IMR-90 (cell line): ENCODE measurements around the gene GCM1. TPM values are rescaled to one million over a fixed set of nuclear protein-coding genes. Genes with fewer than 3 reads are reported as not detected.

Experiments
- ATAC-seq: fragments of 200-7000 bp; cut with Tn5 transposase; 2 replicates; pipeline ENCODE4 v1.9.1; 2020; ENCODE audit warnings: low read depth, mild to moderate bottlenecking, moderate library complexity
- BruUV-seq: library from RNA; stranded (reverse); fragments of 400-500 nt; replicated peaks from 2 replicates; lab custom pipeline; 2021; lab: Mats Ljungman, UMichigan
- CTCF ChIA-PET: fragments of 300-600 bp; formaldehyde crosslinking; extraction: SDS; loops from one replicate; lab custom pipeline; 2021; ENCODE audit warnings: antibody characterized with exemption; lab: Yijun Ruan, JAX
- POLR2A ChIA-PET: fragments of 300-600 bp; sonication (Branson Sonifier 250); formaldehyde crosslinking; loops from one replicate; lab custom pipeline; 2022; ENCODE audit warnings: antibody characterized with exemption; ENCODE audit not compliant: unreplicated experiment; lab: Charles Lee
- DNase-seq: peaks from one replicate; pipeline ENCODE4 v3.0.0; 2013
- H2AFZ ChIP-seq: replicated peaks from 2 replicates; pipeline ENCODE3; 2013; ENCODE audit warnings: low read length, mild to moderate bottlenecking; ENCODE audit not compliant: poor library complexity
- H2AK5ac ChIP-seq: 2 replicates; pipeline ENCODE4 v1.6.1; 2013; ENCODE audit warnings: low read depth, low read length, inconsistent platforms
- H2AK9ac ChIP-seq: replicated peaks from 2 replicates; pipeline ENCODE3; 2013; ENCODE audit warnings: mild to moderate bottlenecking, low read depth, low read length, moderate library complexity; ENCODE audit not compliant: poor library complexity
- H2BK120ac ChIP-seq: 2 replicates; pipeline ENCODE4 v1.6.1; 2013; ENCODE audit warnings: low read depth, low read length, inconsistent platforms
- H2BK15ac ChIP-seq: 3 replicates; pipeline ENCODE4 v1.6.1; 2013; ENCODE audit warnings: low read depth, low read length, inconsistent platforms
- H2BK20ac ChIP-seq: 2 replicates; pipeline ENCODE4 v1.6.1; 2013; ENCODE audit warnings: low read depth, mild to moderate bottlenecking, inconsistent platforms, low read length, moderate library complexity
- H2BK5ac ChIP-seq: 2 replicates; pipeline ENCODE4 v1.6.1; 2013; ENCODE audit warnings: mild to moderate bottlenecking, low read depth, low read length, inconsistent platforms; ENCODE audit not compliant: poor library complexity, severe bottlenecking
- H3K14ac ChIP-seq: replicated peaks from 2 replicates; pipeline ENCODE4 v1.6.1; 2013; ENCODE audit warnings: low read depth, low read length, inconsistent platforms
- H3K18ac ChIP-seq: 2 replicates; pipeline ENCODE4 v1.6.1; 2013; ENCODE audit warnings: low read depth, low read length, control low read depth
- H3K23ac ChIP-seq: 2 replicates; pipeline ENCODE4 v1.6.1; 2013; ENCODE audit warnings: low read depth, low read length, inconsistent platforms
- H3K27ac ChIP-seq: 2 replicates; pipeline ENCODE4 v1.5.1; 2013; ENCODE audit warnings: mild to moderate bottlenecking, control low read depth, low read length; ENCODE audit not compliant: insufficient read depth
- H3K27me3 ChIP-seq: 2 replicates; pipeline ENCODE4 v1.6.1; 2013; ENCODE audit warnings: low read length; ENCODE audit not compliant: control insufficient read depth, insufficient read depth
- H3K36me3 ChIP-seq: 2 replicates; pipeline ENCODE4 v1.6.1; 2013; ENCODE audit warnings: low read length, mixed read lengths; ENCODE audit not compliant: control insufficient read depth, insufficient read depth
- H3K4ac ChIP-seq: 2 replicates; pipeline ENCODE4 v1.6.1; 2013; ENCODE audit warnings: low read depth, low read length, inconsistent platforms
- H3K4me1 ChIP-seq: 2 replicates; pipeline ENCODE4 v1.6.1; 2013; ENCODE audit warnings: low read length, mixed read lengths; ENCODE audit not compliant: control insufficient read depth, insufficient read depth
- H3K4me2 ChIP-seq: 2 replicates; pipeline ENCODE4 v1.6.1; 2013; ENCODE audit warnings: low read depth, mild to moderate bottlenecking, control low read depth, low read length, moderate library complexity
- H3K4me3 ChIP-seq: 2 replicates; pipeline ENCODE4 v1.5.1; 2013; ENCODE audit warnings: low read depth, mild to moderate bottlenecking, control low read depth, low read length, moderate library complexity; ENCODE audit not compliant: insufficient read depth
- H3K56ac ChIP-seq: 2 replicates; pipeline ENCODE4 v1.6.1; 2013; ENCODE audit warnings: low read length, inconsistent platforms; ENCODE audit not compliant: insufficient read depth; ENCODE audit errors: extremely low read depth
- H3K79me1 ChIP-seq, 2 experiments: 2 replicates each; pipeline ENCODE4 v1.6.1; 2013; ENCODE audit warnings: low read length in 2 of 2, inconsistent platforms in 1 of 2, low read depth in 1 of 2
- H3K9ac ChIP-seq: 2 replicates; pipeline ENCODE4 v1.6.1; 2013; ENCODE audit warnings: low read depth, low read length, control low read depth
- H3K9me1 ChIP-seq: 2 replicates; pipeline ENCODE4 v1.6.1; 2013; ENCODE audit warnings: low read length, inconsistent platforms; ENCODE audit not compliant: insufficient read depth
- H3K9me3 ChIP-seq: 2 replicates; pipeline ENCODE4 v1.6.1; 2013; ENCODE audit warnings: low read length; ENCODE audit not compliant: control insufficient read depth, insufficient read depth
- H4K20me1 ChIP-seq: 2 replicates; pipeline ENCODE4 v1.6.1; 2013; ENCODE audit warnings: low read length, inconsistent platforms; ENCODE audit not compliant: insufficient read depth
- H4K5ac ChIP-seq: 2 replicates; pipeline ENCODE4 v1.6.1; 2013; ENCODE audit warnings: mild to moderate bottlenecking, low read depth, low read length, control low read depth
- H4K8ac ChIP-seq, 2 experiments: 2 replicates each; pipeline ENCODE4 v1.6.1; 2013; ENCODE audit warnings: low read depth in 2 of 2, low read length in 2 of 2, control low read depth in 1 of 2, inconsistent platforms in 1 of 2
- H4K91ac ChIP-seq: 2 replicates; pipeline ENCODE4 v1.6.1; 2013; ENCODE audit warnings: low read depth, low read length, inconsistent platforms; ENCODE audit not compliant: insufficient read depth
- CHD1 ChIP-seq: IDR thresholded peaks from 2 replicates; pipeline ENCODE4 v1.6.1; 2012; ENCODE audit warnings: low read depth, low read length, improper control_type of control experiment
- CTCF ChIP-seq: conservative IDR thresholded peaks from 2 replicates; pipeline ENCODE4 v1.5.1; 2012; ENCODE audit warnings: mild to moderate bottlenecking, low read depth, low read length, improper control_type of control experiment
- MAFK ChIP-seq: IDR thresholded peaks from 2 replicates; pipeline ENCODE4 v1.6.1; 2012; ENCODE audit warnings: low read depth, low read length, improper control_type of control experiment
- MXI1 ChIP-seq: IDR thresholded peaks from 2 replicates; pipeline ENCODE4 v1.6.1; 2012; ENCODE audit warnings: low read depth, mild to moderate bottlenecking, low read length, moderate library complexity, borderline replicate concordance
- NFE2L2 ChIP-seq: fragments of 150-350 bp; IDR thresholded peaks from 2 replicates; pipeline ENCODE4 v1.6.1; 2016; ENCODE audit warnings: low read depth, mild to moderate bottlenecking, low read length
- POLR2A ChIP-seq: IDR thresholded peaks from 2 replicates; pipeline ENCODE4 v1.6.1; 2012; ENCODE audit warnings: mild to moderate bottlenecking, low read depth, low read length
- RAD21 ChIP-seq: IDR thresholded peaks from 2 replicates; pipeline ENCODE4 v1.6.1; 2012; ENCODE audit warnings: low read length, improper control_type of control experiment
- RCOR1 ChIP-seq: IDR thresholded peaks from 2 replicates; pipeline ENCODE4 v1.6.1; 2012; ENCODE audit warnings: mild to moderate bottlenecking, low read length, improper control_type of control experiment; ENCODE audit not compliant: insufficient replicate concordance
- RFX5 ChIP-seq: IDR thresholded peaks from 2 replicates; pipeline ENCODE4 v1.8.0; 2012; ENCODE audit warnings: low read depth, mild to moderate bottlenecking, low read length, moderate library complexity
- USF2 ChIP-seq: fragments of 150-350 bp; IDR thresholded peaks from 2 replicates; pipeline ENCODE4 v1.6.1; 2017; ENCODE audit warnings: mild to moderate bottlenecking, antibody characterized with exemption, low read length, low read depth
- WGBS, 2 experiments: methylation state at CpG; one replicate each; pipeline versions ENCODE4 v1.1.5 to v1.1.7; 2013; ENCODE audit warnings: missing lambda C conversion rate in 2 of 2; ENCODE audit not compliant: insufficient read length in 1 of 2; ENCODE audit errors: extremely low coverage in 2 of 2; 5-methylcytosine and 5-hydroxymethylcytosine counted together
- dilution Hi-C: fragments of 300-500 bp; cut with HindIII; formaldehyde crosslinking; loops from one replicate; pipeline ENCODE4 v1.14.3; 2018; ENCODE audit warnings: low sequenced_read_pairs; ENCODE audit not compliant: unreplicated experiment
- in situ Hi-C: fragments of 300-500 bp; cut with MboI; formaldehyde crosslinking; loops from 3 replicates; pipeline ENCODE4 v1.14.3; 2019; ENCODE audit warnings: low sequenced_read_pairs, inconsistent platforms, mixed read lengths
- intact Hi-C: fragments of 100-400 bp; cut with micrococcal nuclease; formaldehyde crosslinking; loops from 2 replicates; pipeline ENCODE4 v1.10.0; 2022
- polyA plus RNA-seq, 3 experiments: library from polyadenylated mRNA; depleted of rRNA; stranded (reverse); fragments of >200 nt; gene quantifications; 2 replicates each; pipeline ENCODE4 v1.2.3, GENCODE V29; 2012; ENCODE audit warnings: low replicate concordance in 1 of 3
- total RNA-seq: library from RNA; depleted of rRNA; stranded (reverse); fragments of >200 nt; gene quantifications from 2 replicates; pipeline ENCODE4 v1.2.3, GENCODE V29; 2012

GCM1 gene
- total and polyA plus RNA-seq, 2 of the 4 experiments (the other 2 are of a cell fraction): not detected

GRCh38 chr6:53095716-53096115, 52.9 kb downstream of the GCM1 start:
- Histone ChIP-seq H3K27ac (no peak overlapping the region), H3K56ac (no peak overlapping the region), H2BK5ac (peak overlapping the region; percentile 2), H3K23ac (no peak overlapping the region), H4K8ac (no peak overlapping the region), H3K4ac (no peak overlapping the region), H4K20me1 (no peaks in the 10 kb centered on the region; the same call in 1 of the 2 replicates), H4K91ac (no peak overlapping the region), H2AFZ (no peak overlapping the region), H2BK20ac (no peak overlapping the region), H3K9me1 (no peaks in the 10 kb centered on the region; the same call in 1 of the 2 replicates), H3K4me3 (no peak overlapping the region), H3K4me1 (peaks cover 6% of the 10 kb centered on the region), H4K5ac (no peak overlapping the region), H3K14ac (no peak overlapping the region), H2AK9ac (no peak overlapping the region), H3K9ac (no peak overlapping the region), H2BK15ac (no peak overlapping the region), H3K27me3 (no peaks in the 10 kb centered on the region), H2BK120ac (no peak overlapping the region), H3K18ac (no peak overlapping the region), H3K36me3 (peaks cover 36% of the 10 kb centered on the region), H3K9me3 (no peaks in the 10 kb centered on the region), H2AK5ac (no peak overlapping the region), H3K79me1 (0 out of 4 replicates have a peak, but pooled peaks cover 0 to 5% of the 10 kb centered on the region in 2 experiments), H3K4me2 (no peak overlapping the region)
- POLR2A ChIA-PET: no interaction called here
- intact Hi-C loops (no loop called here), in situ Hi-C loops (no loop called here), dilution Hi-C loops (no loop called here)
- no CpG with 5 or more reads among the region's 1 CpG for WGBS, 2 experiments
- peak; percentile 78 for ATAC-seq
- CTCF ChIA-PET: no interaction called here
- BruUV-seq: no TSS peak
- no peak for TF ChIP-seq RAD21
- TF ChIP-seq MAFK: no peak
- TF ChIP-seq POLR2A: no peak
- TF ChIP-seq CHD1: no peak
- no peak for TF ChIP-seq RFX5
- TF ChIP-seq CTCF: no peak
- TF ChIP-seq NFE2L2: no peak
- TF ChIP-seq USF2: no peak
- no peak for TF ChIP-seq MXI1
- no peak for TF ChIP-seq RCOR1
- DNase-seq: peak; percentile 64
